Panc1 (cell line): ENCODE data around the gene FLVCR2.

Source experiments
- CTCF ChIP-seq: fragments of 450-650 bp; IDR thresholded peaks from 2 replicates; pipeline ENCODE4 v1.5.1; 2017; ENCODE audit warnings: mild to moderate bottlenecking
- POLR2AphosphoS5 ChIP-seq: IDR thresholded peaks from 2 replicates; pipeline ENCODE4 v1.6.1; 2012; ENCODE audit warnings: mild to moderate bottlenecking, low read depth, low read length, moderate library complexity

GRCh38 chr14:75646762-75647161, 68.3 kb downstream of the FLVCR2 start:
- TF ChIP-seq CTCF (no peak), POLR2AphosphoS5 (no peak)
